GM21717 (cell line): ENCODE measurements around the gene PTPRR.

Experiments
- ATAC-seq: cut with Tn5 transposase; IDR thresholded peaks from one replicate; pipeline ENCODE4 v1.9.1; 2021; ENCODE audit warnings: mild to moderate bottlenecking, moderate library complexity; ENCODE audit not compliant: unreplicated experiment

The PTPRR gene

DNA sequence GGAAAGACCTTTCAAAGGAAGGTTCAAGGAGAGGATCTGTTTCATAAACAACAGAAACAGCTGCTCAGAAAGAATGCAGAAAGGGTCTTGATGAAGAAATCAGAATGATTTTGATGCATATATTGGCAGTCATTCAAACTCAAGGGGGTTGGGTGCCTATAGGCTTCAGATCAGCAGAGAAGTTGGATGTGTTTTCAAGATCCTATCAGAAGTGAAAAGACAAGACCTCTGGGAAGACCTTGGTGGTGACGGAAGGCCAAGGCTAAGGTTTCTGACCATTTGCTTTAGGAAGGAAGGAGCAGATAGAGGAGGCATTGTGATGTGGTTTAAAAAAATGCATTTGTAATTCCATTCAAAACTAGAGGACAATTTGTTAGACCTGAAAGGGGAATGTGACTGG lies 268.1 kb downstream of the PTPRR start:
- ATAC-seq: no peak

DNA sequence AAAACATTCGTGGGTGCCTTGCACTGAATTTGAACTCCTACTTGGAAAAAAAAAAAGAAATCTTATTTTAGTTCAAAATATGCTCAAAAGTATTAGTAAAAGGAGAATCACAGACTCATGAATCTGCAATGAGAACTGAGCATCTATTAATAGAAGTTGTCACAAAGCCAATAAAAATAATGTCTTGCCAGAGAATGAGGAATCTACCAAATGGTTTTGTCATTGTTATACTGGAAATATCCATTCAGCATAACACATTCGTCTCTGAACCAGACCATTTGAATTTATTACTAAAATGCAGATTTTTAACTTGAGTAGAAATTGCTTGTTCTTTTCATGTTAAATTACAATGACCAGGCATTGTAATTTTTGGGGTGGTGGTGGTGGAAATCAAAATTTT lies 271.7 kb downstream of the PTPRR start:
- no peak for ATAC-seq

GRCh38 chr12:70648191-70648590 lies 272.3 kb downstream of the PTPRR start:
- no peak for ATAC-seq

DNA sequence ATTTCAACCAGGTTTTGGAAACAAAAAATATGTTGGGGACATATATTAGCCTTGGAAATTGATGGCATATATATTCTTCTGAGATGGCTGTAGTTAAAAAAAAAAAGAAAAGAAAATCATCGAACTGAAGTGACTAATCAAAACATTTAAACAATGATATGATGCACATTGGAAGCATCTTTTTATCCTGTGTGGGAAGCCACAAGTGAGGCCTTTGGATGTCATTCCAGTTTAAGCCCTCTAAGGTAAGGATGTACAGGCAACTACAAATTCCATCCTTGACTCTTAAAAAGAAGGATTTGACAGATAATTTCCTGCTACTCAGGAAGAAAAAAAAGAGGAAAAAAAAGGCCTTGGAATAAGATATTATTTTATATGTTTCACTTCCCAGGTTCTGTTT lies 273.7 kb downstream of the PTPRR start:
- no peak for ATAC-seq

- ATAC-seq: no peak
Measured at GRCh38 chr12:70645494-70646317, 274.8 kb downstream of the PTPRR start.

DNA sequence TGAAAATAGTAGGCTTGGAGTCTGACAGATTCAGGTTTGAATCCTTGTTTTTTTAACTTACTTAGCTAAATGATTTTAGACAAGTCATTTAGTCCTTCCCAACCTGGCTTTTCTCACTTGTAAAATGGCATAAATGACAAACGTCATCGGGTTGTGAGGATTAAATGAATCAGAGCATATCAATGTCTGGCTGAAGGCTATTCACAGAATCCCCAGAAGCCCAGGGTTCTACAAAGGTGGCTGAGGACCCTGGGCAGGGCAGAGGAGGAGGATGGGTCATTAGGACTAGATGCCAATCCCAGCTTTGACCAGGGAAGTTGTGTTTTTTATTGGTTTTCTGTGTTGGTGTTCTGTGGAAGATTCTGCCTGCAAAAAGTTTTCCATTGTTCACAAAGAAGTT lies 275.7 kb downstream of the PTPRR start:
- no peak for ATAC-seq

DNA sequence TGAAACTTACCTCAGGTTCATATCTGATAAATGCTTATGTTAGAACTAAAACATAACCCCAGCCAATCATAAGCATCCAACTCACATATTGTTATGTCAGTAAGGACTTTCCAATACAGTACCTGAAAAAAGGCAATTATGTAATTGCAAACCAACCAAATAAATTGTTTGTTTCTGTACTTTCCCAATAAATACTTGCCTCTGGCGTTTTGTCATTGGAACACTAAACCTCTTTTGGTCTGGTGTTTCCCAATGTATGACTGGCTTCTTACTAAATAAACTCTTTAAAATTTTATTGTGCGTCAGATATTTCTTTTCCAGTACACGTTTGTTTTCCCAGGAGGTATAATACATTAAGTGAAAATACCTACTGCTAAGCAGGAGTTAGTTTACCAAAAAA lies 276.6 kb downstream of the PTPRR start:
- no peak for ATAC-seq

GRCh38 chr12:70641691-70642090 lies 278.8 kb downstream of the PTPRR start:
- ATAC-seq: no peak

DNA sequence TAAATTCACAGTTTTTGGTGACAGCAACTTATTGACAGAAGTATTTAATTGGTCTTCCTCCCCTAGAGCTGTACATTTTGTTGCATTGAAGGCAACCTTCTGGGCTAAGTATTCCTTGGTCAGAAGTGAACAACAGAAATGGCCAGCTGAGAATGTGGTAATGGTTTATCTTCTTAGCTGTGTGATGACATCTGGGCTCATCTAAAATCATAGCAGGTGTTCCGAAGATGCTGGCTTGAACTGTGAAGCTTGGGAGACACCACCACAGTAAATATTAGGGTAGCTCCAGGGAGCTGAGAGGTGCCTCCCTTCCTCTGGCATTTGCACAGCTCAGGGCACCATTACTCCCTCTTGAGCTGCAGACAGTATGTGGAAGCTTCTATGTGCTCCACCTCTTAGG lies 279.6 kb downstream of the PTPRR start:
- no peak for ATAC-seq

DNA sequence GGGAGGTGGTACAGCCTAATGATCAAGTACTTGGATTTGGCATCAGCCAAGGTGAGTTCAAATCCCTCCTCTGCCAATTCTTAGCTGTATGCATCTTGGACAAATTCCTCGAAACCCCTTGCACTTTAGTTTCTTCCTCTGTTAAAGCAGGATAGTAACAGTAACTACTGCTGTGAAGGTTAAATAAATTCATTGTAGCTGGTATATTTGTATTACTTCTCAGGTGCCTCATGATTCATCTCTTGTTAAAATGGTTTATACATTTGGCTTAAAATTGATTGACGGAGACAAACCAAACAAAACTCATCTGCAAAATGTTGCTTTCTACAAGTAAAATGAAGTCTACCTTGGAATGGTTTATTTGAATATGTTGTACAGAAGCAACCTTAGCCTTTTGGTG lies 281.0 kb downstream of the PTPRR start:
- ATAC-seq: no peak

- ATAC-seq: no peak
Measured at GRCh38 chr12:70638639-70639360, 281.7 kb downstream of the PTPRR start.

DNA sequence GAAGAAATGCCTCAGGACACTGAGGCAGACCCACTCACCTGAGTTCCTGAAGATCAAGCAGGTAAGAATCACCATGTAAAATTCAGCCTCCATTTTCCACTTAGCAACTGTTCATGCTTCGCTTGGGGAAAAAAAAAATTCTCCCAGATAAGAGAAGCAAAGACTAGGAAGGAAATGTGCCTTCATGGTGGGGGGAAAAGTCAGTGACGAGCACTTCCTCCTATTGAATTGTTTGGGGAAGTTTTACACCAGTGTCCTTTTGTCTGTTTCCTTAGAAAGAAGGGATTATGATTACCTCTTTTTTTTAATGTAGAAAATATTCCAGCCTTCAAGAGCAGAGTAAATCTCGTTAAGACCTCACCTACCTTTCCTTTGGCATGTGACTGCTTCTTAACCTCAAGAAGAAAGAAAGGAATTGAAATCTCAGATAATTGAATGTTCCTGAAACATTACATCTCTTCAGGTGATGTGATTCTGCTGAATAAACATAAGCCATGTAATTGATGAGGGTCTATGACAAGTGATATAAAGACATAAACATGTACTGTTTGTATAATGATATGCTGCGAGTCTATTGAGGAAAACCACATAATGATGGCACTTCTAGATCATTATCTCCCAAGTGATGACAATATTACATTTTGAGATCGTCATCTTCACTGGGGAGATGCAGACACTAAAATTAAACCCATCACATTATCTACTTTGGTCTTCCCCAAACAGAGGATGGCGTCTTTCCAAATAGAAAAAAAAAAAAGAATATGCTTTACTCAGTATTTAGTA lies 283.0 kb downstream of the PTPRR start, which contains the start of gene PTPRB:
TSS of gene PTPRB (minus strand) at position 127 of the 783 bp plus-strand sequence. CDS start at position 93, 34 bp downstream.
- no peak for ATAC-seq

DNA sequence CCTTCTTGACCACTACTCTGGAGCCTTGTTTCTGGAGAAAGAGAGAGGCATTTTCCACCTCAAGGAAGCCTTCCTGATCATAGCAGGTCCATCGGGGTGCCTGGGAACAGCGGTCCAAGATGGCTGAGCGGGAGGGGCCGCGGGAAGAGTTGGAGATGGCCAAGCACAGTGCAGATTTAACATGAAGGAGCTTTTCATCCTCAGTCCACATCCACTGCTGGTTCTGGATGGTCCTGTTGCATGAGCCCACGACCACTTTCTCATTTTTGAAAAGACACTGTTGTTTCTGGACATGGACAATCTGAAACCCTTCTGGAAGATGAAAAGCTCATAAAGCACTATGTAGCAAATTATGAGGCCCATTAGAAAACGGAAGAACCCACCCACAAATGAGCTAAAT lies 284.8 kb downstream of the PTPRR start:
- no peak for ATAC-seq

DNA sequence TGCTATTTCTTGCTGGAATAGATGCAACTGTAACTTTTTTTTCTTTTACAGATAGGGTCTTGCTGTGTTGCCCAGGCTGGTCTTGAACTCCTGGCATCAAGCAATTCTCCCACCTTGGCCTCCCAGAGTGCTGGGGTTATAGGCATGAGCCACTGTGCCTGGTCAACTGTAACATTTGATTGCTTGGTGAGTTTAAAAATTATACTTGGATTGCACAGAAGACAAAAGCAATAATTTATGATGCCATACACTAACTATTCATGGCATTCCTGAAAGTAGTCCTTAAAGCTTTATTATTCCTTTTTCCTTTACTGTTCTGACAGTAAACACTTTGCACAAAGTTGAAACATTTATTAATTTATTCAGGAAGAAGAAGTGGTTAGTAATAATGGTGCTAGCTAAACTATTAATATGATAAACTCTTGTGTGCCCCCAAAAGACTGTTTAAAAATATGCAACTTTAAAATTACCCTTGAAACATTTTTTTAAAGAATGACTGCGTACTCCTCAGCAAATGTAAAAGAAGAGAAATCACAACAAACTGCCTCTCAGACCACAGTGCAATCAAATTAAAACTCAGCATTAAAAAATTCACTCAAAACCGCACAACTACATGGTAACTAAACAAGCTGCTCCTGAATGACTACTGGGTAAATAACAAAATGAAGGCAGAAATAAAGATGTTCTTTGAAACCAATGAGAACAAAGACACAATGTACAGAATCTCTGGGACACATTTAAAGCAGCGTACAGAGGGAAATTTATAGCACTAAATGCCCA lies 291.6 kb downstream of the PTPRR start:
- no peak for ATAC-seq

GRCh38 chr12:70627677-70628076 lies 292.9 kb downstream of the PTPRR start:
- no peak for ATAC-seq

GRCh38 chr12:70626180-70626579 lies 294.4 kb downstream of the PTPRR start:
- ATAC-seq: no peak

- no peak for ATAC-seq
Measured at GRCh38 chr12:70619471-70620152, 300.9 kb downstream of the PTPRR start.

DNA sequence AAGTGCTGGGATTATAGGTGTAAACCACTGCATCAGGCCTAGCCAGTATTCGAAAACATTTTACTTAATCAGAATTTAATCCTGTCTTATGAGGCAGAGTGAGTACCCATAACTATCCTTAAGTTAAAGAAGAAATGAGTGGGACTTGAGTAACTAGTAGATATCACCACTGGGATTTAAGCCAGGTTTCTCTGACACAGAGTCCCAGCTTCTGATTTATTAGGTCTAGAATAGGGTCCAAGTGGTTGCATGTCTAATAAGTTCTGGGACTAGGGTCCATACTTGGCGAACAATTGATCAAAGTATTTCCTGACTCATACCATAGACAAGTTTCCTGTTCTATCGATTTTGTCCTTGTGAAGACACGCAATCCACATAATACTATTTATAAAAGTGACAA lies 302.2 kb downstream of the PTPRR start:
- ATAC-seq: no peak

DNA sequence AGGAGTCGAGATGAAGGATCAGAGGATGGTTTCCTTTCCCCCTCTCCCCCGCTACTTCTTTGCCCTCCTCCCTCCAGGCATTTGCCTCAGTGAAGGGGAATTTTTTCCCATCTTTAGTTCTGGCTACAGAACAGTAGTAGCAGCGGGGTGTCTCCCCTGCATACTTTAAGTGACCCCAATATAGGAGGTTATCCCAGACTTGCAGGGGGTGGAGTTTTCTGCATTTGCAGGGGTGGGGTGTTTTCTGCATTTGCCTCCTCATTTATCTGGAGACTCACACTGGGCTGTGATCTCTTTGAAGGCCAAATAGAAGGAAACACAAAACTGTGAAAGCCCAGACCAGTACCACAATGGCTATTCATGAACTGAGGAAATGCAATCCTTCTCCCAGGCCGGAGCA lies 303.1 kb downstream of the PTPRR start:
- no peak for ATAC-seq

GRCh38 chr12:70615174-70615866 lies 305.2 kb downstream of the PTPRR start:
- no peak for ATAC-seq
